DND-41 (cell line): ENCODE data around the gene LCN6.

Experiments
- ATAC-seq: fragments of 200-7000 bp; cut with Tn5 transposase; 3 replicates; pipeline ENCODE4 v1.9.1; 2021; ENCODE audit warnings: low read depth; ENCODE audit not compliant: insufficient read depth
- DNase-seq: peaks from one replicate; pipeline ENCODE4 v3.0.0-alpha.2; 2020
- H2AFZ ChIP-seq: 2 replicates; pipeline ENCODE4 v1.6.0; 2012; ENCODE audit warnings: low read depth, low read length
- H3K27ac ChIP-seq: 2 replicates; pipeline ENCODE4 v1.5.1; 2012; ENCODE audit warnings: low read length, inconsistent platforms
- H3K27me3 ChIP-seq: fragments of 200-600 bp; sonication (generic); 2 replicates; pipeline ENCODE4 v1.6.0; 2012; ENCODE audit warnings: low read length, mild to moderate bottlenecking, inconsistent platforms; ENCODE audit not compliant: insufficient read depth, poor library complexity
- H3K36me3 ChIP-seq: 2 replicates; pipeline ENCODE4 v1.5.1; 2012; ENCODE audit warnings: low read length, inconsistent platforms; ENCODE audit not compliant: insufficient read depth
- H3K4me1 ChIP-seq: 2 replicates; pipeline ENCODE4 v1.5.1; 2012; ENCODE audit warnings: mild to moderate bottlenecking, low read length; ENCODE audit not compliant: insufficient read depth
- H3K4me2 ChIP-seq: 2 replicates; pipeline ENCODE4 v1.6.0; 2012; ENCODE audit warnings: mild to moderate bottlenecking, moderate library complexity, low read length, inconsistent platforms; ENCODE audit not compliant: insufficient read depth
- H3K4me3 ChIP-seq, 2 experiments: fragments of 200-600 bp in 1 of 2; shearing (Covaris generic) in 1 of 2; 2 replicates each; pipeline ENCODE4 v1.5.1; 2012 to 2016; ENCODE audit warnings: inconsistent platforms in 2 of 2, low read length in 2 of 2, mild to moderate bottlenecking in 2 of 2, low read depth in 1 of 2, moderate library complexity in 1 of 2
- H3K79me2 ChIP-seq: 2 replicates; pipeline ENCODE4 v1.6.0; 2012; ENCODE audit warnings: low read length, inconsistent platforms; ENCODE audit not compliant: insufficient read depth
- H3K9ac ChIP-seq: 2 replicates; pipeline ENCODE4 v1.6.0; 2012; ENCODE audit warnings: low read depth, mild to moderate bottlenecking, inconsistent platforms, low read length, moderate library complexity
- H3K9me3 ChIP-seq: 2 replicates; pipeline ENCODE4 v1.5.1; 2012; ENCODE audit warnings: low read length, moderate library complexity, mild to moderate bottlenecking, inconsistent platforms; ENCODE audit not compliant: insufficient read depth, severe bottlenecking
- H4K20me1 ChIP-seq: 2 replicates; pipeline ENCODE4 v1.6.0; 2012; ENCODE audit warnings: low read length; ENCODE audit not compliant: insufficient read depth
- EZH2 ChIP-seq: IDR thresholded peaks from 3 replicates; pipeline ENCODE4 v1.6.1; 2012; ENCODE audit warnings: borderline replicate concordance, low read depth, mild to moderate bottlenecking, moderate library complexity, low read length, inconsistent platforms; ENCODE audit not compliant: severe bottlenecking
- TF ChIP-seq, protein P1 (sequence below): IDR thresholded peaks from 2 replicates; pipeline ENCODE4 v1.5.1; 2012; ENCODE audit warnings: borderline replicate concordance, low read length, moderate library complexity, mild to moderate bottlenecking; ENCODE audit not compliant: poor library complexity, severe bottlenecking; ENCODE audit errors: extremely low read depth

The LCN6 gene

DNA sequence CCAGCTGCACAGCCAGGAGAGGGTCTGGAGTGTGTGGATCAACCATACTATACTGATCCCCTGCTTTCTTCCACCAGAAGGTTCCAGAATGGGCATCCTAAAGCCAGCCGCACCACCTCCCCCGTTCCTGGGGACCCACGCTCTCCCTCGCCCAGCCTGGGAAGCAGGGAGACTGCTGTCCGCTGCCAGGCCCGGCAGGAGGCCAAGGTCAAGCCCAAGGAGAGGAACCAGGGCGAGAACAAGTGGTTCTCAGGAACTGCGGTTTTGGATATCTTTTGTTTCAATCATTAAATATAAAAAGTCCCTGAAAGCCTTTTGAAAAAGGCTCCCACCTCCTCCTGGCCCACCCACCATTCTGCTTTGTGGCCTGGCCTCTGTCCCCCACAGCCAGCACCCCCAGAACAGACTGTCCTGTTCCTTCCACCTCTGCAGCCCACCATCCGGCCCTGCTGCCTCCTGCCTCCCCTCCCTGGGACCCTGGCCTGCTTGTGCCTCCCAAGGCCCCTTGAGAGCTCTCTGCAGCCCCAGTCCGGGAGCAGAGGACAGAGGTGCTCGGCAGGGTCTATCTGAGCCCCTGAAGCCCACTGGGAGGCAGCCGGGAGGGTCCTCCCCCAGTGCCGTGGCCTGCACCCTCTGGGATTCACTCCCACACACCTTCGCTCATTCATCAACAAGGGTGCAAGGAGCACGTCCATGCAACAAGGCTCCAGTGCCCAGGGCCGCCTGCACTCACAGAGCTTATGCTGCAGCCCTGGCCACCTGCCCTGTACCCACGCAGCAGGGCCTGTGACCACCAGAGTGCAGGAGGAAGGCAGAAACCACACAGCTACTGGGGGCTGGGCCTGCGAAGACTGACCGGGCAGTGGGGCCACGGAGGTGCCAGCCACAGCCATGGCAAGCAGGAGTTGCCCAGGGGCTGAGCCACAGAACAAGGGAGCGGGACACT lies 614 bp upstream of the LCN6 start:
- TF ChIP-seq EZH2, result no peak
- TF ChIP-seq, protein P1, sequence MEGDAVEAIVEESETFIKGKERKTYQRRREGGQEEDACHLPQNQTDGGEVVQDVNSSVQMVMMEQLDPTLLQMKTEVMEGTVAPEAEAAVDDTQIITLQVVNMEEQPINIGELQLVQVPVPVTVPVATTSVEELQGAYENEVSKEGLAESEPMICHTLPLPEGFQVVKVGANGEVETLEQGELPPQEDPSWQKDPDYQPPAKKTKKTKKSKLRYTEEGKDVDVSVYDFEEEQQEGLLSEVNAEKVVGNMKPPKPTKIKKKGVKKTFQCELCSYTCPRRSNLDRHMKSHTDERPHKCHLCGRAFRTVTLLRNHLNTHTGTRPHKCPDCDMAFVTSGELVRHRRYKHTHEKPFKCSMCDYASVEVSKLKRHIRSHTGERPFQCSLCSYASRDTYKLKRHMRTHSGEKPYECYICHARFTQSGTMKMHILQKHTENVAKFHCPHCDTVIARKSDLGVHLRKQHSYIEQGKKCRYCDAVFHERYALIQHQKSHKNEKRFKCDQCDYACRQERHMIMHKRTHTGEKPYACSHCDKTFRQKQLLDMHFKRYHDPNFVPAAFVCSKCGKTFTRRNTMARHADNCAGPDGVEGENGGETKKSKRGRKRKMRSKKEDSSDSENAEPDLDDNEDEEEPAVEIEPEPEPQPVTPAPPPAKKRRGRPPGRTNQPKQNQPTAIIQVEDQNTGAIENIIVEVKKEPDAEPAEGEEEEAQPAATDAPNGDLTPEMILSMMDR, result no peak
- H3K4me1 ChIP-seq, result no peaks in the 10 kb centered on the region

GRCh38 chr9:136747161-136748060 lies 914 bp downstream of the LCN6 start:
- H3K27me3 ChIP-seq, result no peaks in the 10 kb centered on the region
- no peak for DNase-seq
- no peak overlapping the region for H3K9ac ChIP-seq
- H3K4me1 ChIP-seq, result no peaks in the 10 kb centered on the region
- H2AFZ ChIP-seq, result no peak overlapping the region
- H3K4me3 ChIP-seq, result no peak overlapping the region
- no peak overlapping the region for H3K27ac ChIP-seq
- no peaks in the 10 kb centered on the region for H4K20me1 ChIP-seq
- H3K79me2 ChIP-seq, result no peaks in the 10 kb centered on the region
- no peaks in the 10 kb centered on the region for H3K9me3 ChIP-seq
- ATAC-seq, result no peak
- H3K4me2 ChIP-seq, result no peak overlapping the region
- no peaks in the 10 kb centered on the region for H3K36me3 ChIP-seq
- TF ChIP-seq EZH2, result no peak
- TF ChIP-seq, protein P1, result no peak

More for the DNA sequence above, 614 bp upstream of the LCN6 start:
- H2AFZ ChIP-seq, result no peak overlapping the region
- H3K9ac ChIP-seq, result no peak overlapping the region
- no peaks in the 10 kb centered on the region for H3K27me3 ChIP-seq
- H3K27ac ChIP-seq, result no peak overlapping the region
- no peaks in the 10 kb centered on the region for H3K36me3 ChIP-seq
- H3K9me3 ChIP-seq, result no peaks in the 10 kb centered on the region
- no peaks in the 10 kb centered on the region for H3K79me2 ChIP-seq
- ATAC-seq (no peak), DNase-seq (no peak)
- no peak overlapping the region for H3K4me3 ChIP-seq
- no peaks in the 10 kb centered on the region for H4K20me1 ChIP-seq
- H3K4me2 ChIP-seq, result no peak overlapping the region

DNA sequence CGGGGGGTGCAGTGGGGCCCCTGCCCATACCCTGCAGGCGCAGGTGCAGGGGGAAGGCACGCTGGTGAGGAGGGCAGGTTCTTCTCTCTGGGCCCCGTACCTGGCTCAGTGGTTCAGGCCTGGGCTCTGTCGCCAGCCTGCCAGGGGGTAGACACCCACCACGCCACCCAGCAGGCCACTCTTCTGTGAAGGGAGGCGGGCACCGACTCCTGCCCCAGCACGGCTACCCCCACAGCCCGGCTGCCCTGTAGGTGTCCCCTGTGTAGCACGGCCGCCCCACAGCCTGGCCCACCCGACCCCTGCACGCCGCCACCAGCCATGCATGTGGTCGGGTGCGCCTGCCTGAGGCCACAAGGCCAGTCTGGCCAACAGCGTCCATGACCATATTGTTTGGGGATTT lies 1.7 kb downstream of the LCN6 start:
- no peaks in the 10 kb centered on the region for H3K79me2 ChIP-seq
- H3K9me3 ChIP-seq, result no peaks in the 10 kb centered on the region
- H3K27ac ChIP-seq, result no peak overlapping the region
- no peak overlapping the region for H3K4me3 ChIP-seq
- DNase-seq (no peak), ATAC-seq (no peak)
- H2AFZ ChIP-seq, result no peak overlapping the region
- H4K20me1 ChIP-seq, result no peaks in the 10 kb centered on the region; the same call in 1 of the 2 replicates
- peaks cover 5% of the 10 kb centered on the region for H3K27me3 ChIP-seq
- H3K36me3 ChIP-seq, result no peaks in the 10 kb centered on the region
- no peaks in the 10 kb centered on the region for H3K4me1 ChIP-seq
- TF ChIP-seq, protein P1, result no peak
- no peak for TF ChIP-seq EZH2
- no peak overlapping the region for H3K9ac ChIP-seq
- H3K4me2 ChIP-seq, result no peak overlapping the region
